A549 (cell line): Measurements from ENCODE around the gene MEAF6. TPM values are rescaled to one million over a fixed set of nuclear protein-coding genes. Genes with fewer than 3 reads are reported as not detected.

Experiments
- ATAC-seq, 2 experiments: fragments of 200-7000 bp in 1 of 2; fragments of >200 bp in 1 of 2; cut with Nextera tagmentation in 1 of 2; cut with Tn5 transposase in 1 of 2; 3 replicates each; pipeline versions ENCODE4 v1.8.0 to v1.9.1; 2018 to 2020; ENCODE audit warnings: mild to moderate bottlenecking in 1 of 2, moderate library complexity in 1 of 2
- CTCF ChIA-PET: fragments of 300-600 bp; sonication (Branson Sonifier 250); formaldehyde crosslinking; extraction: SDS; loops from one replicate; lab custom pipeline; 2021; ENCODE audit warnings: antibody characterized with exemption, inconsistent platforms; lab: Yijun Ruan, JAX
- POLR2A ChIA-PET: fragments of 350-600 bp; formaldehyde crosslinking; extraction: SDS; loops from one replicate; lab custom pipeline; 2021; ENCODE audit warnings: antibody characterized with exemption, inconsistent platforms; lab: Yijun Ruan, JAX
- DNase-seq, 2 experiments: peaks; one replicate each; pipeline versions ENCODE4 v3.0.0 to v3.0.0-alpha.2; 2011 to 2016; ENCODE audit warnings: low read depth in 1 of 2, low spot score in 1 of 2
- FAIRE-seq: peaks from 2 replicates; lab custom pipeline; 2011; peaks lifted over from hg19 to GRCh38; lab: Jason Lieb, UNC
- H3K27ac ChIP-seq, 2 experiments: fragments of >200 bp; sonication (Bioruptor Twin); formaldehyde crosslinking; 3 replicates each; pipeline ENCODE4 v1.5.1; 2016 to 2017
- H3K4me1 ChIP-seq: fragments of >200 bp; sonication (Bioruptor Twin); formaldehyde crosslinking; 3 replicates; pipeline ENCODE4 v1.6.1; 2016
- H3K4me2 ChIP-seq: fragments of >200 bp; sonication (Bioruptor Twin); formaldehyde crosslinking; 3 replicates; pipeline ENCODE4 v1.6.1; 2016
- H3K4me3 ChIP-seq: fragments of >200 bp; sonication (Bioruptor Twin); formaldehyde crosslinking; 3 replicates; pipeline ENCODE4 v1.5.1; 2016
- H3K9me3 ChIP-seq: fragments of >200 bp; sonication (Bioruptor Twin); formaldehyde crosslinking; 3 replicates; pipeline ENCODE4 v1.6.1; 2016
- ATOH8 ChIP-seq: fragments of 250-450 bp; sonication (Bioruptor Pico); IDR thresholded peaks from 2 replicates; pipeline ENCODE4 v1.5.0; 2020; ENCODE audit warnings: low read depth, mild to moderate bottlenecking, moderate library complexity
- BHLHE40 ChIP-seq: IDR thresholded peaks from 2 replicates; pipeline ENCODE4 v1.6.1; 2012; ENCODE audit warnings: low read depth, low read length, inconsistent platforms
- CBX8 ChIP-seq: fragments of 200-600 bp; sonication (generic); IDR thresholded peaks from 2 replicates; pipeline ENCODE4 v1.6.1; 2016
- CEBPB ChIP-seq, 2 experiments: fragments of >200 bp in 1 of 2; sonication (Bioruptor Twin) in 1 of 2; formaldehyde crosslinking in 1 of 2; IDR thresholded peaks; 2 replicates each; pipeline ENCODE4 v1.6.1; 2012 to 2016
- CHD2 ChIP-seq: fragments of 150-350 bp; IDR thresholded peaks from 2 replicates; pipeline ENCODE4 v1.6.1; 2014; ENCODE audit warnings: low read length; ENCODE audit not compliant: partially characterized antibody
- CHD4 ChIP-seq: fragments of 200-600 bp; sonication (generic); IDR thresholded peaks from 2 replicates; pipeline ENCODE4 v1.6.1; 2016; ENCODE audit warnings: antibody characterized with exemption, mild to moderate bottlenecking, borderline replicate concordance
- E2F6 ChIP-seq: IDR thresholded peaks from 2 replicates; pipeline ENCODE4 v1.6.1; 2012; ENCODE audit warnings: low read depth, borderline replicate concordance
- EHF ChIP-seq: fragments of 250-450 bp; sonication (Bioruptor Pico); IDR thresholded peaks from 2 replicates; pipeline ENCODE4 v1.5.0; 2020; ENCODE audit warnings: mild to moderate bottlenecking
- EHMT2 ChIP-seq: fragments of 200-600 bp; sonication (generic); IDR thresholded peaks from 2 replicates; pipeline ENCODE4 v1.6.1; 2016; ENCODE audit warnings: antibody characterized with exemption, low read depth, mild to moderate bottlenecking, moderate library complexity
- ESRRA ChIP-seq: fragments of 150-350 bp; IDR thresholded peaks from 2 replicates; pipeline ENCODE4 v1.6.1; 2014; ENCODE audit warnings: mild to moderate bottlenecking, low read length, borderline replicate concordance
- GATA3 ChIP-seq: IDR thresholded peaks from 2 replicates; pipeline ENCODE4 v1.6.1; 2012; ENCODE audit warnings: borderline replicate concordance
- HDAC2 ChIP-seq: fragments of 200-600 bp; sonication (generic); IDR thresholded peaks from 2 replicates; pipeline ENCODE4 v1.6.1; 2016
- HES2 ChIP-seq: fragments of >200 bp; sonication (Bioruptor Twin); formaldehyde crosslinking; IDR thresholded peaks from 2 replicates; pipeline ENCODE4 v1.6.1; 2016
- HMGXB4 ChIP-seq: fragments of 250-450 bp; sonication (Bioruptor Pico); IDR thresholded peaks from 2 replicates; pipeline ENCODE4 v1.5.0; 2021; ENCODE audit warnings: mild to moderate bottlenecking, moderate library complexity, borderline replicate concordance
- JUN ChIP-seq, 2 experiments: fragments of >200 bp; sonication (Bioruptor Twin); formaldehyde crosslinking; IDR thresholded peaks; 2 replicates in 1 of 2; 3 replicates in 1 of 2; pipeline ENCODE4 v1.6.1; 2016 to 2017
- JUNB ChIP-seq: fragments of >200 bp; sonication (Bioruptor Twin); formaldehyde crosslinking; IDR thresholded peaks from 2 replicates; pipeline ENCODE4 v1.6.1; 2016
- KDM5A ChIP-seq: fragments of 200-600 bp; sonication (generic); IDR thresholded peaks from 2 replicates; pipeline ENCODE4 v1.6.1; 2016; ENCODE audit warnings: antibody characterized with exemption, mild to moderate bottlenecking
- MAX ChIP-seq: IDR thresholded peaks from 2 replicates; pipeline ENCODE4 v1.6.1; 2012
- MYC ChIP-seq: IDR thresholded peaks from 2 replicates; pipeline ENCODE4 v1.6.1; 2012; ENCODE audit warnings: mild to moderate bottlenecking, inconsistent platforms, low read length, improper control_type of control experiment, borderline replicate concordance
- NPAS2 ChIP-seq: fragments of 250-450 bp; sonication (Bioruptor Pico); IDR thresholded peaks from 2 replicates; pipeline ENCODE4 v1.8.0; 2022; ENCODE audit warnings: mild to moderate bottlenecking, moderate library complexity, borderline replicate concordance
- NR3C1 ChIP-seq: fragments of >200 bp; sonication (Bioruptor Twin); formaldehyde crosslinking; IDR thresholded peaks from 3 replicates; pipeline ENCODE4 v1.6.1; 2017
- PHF8 ChIP-seq: fragments of 200-600 bp; sonication (generic); IDR thresholded peaks from 2 replicates; pipeline ENCODE4 v1.6.1; 2016; ENCODE audit warnings: low read depth, mild to moderate bottlenecking, antibody characterized with exemption, moderate library complexity, borderline replicate concordance
- POLR2A ChIP-seq: IDR thresholded peaks from 2 replicates; pipeline ENCODE4 v1.6.1; 2012; ENCODE audit warnings: mild to moderate bottlenecking, low read length
- RCOR1 ChIP-seq: fragments of 150-350 bp; IDR thresholded peaks from 2 replicates; pipeline ENCODE4 v1.6.1; 2014; ENCODE audit warnings: antibody characterized with exemption, low read length, low read depth
- SMC3 ChIP-seq: fragments of >200 bp; sonication (Bioruptor Twin); formaldehyde crosslinking; IDR thresholded peaks from 3 replicates; pipeline ENCODE4 v1.6.1; 2018; ENCODE audit warnings: inconsistent platforms
- TP53 ChIP-seq: fragments of 250-450 bp; sonication (Bioruptor Pico); IDR thresholded peaks from 2 replicates; pipeline ENCODE4 v1.5.0; 2021; ENCODE audit warnings: mild to moderate bottlenecking, moderate library complexity
- USF2 ChIP-seq: fragments of 450-650 bp; IDR thresholded peaks from 2 replicates; pipeline ENCODE4 v1.6.1; 2014; ENCODE audit warnings: antibody characterized with exemption
- ZC3H11A ChIP-seq: fragments of 450-650 bp; IDR thresholded peaks from 2 replicates; pipeline ENCODE4 v1.6.1; 2014; ENCODE audit warnings: antibody characterized with exemption, mild to moderate bottlenecking
- ZFP36 ChIP-seq: fragments of 450-650 bp; IDR thresholded peaks from 2 replicates; pipeline ENCODE4 v1.6.1; 2014; ENCODE audit warnings: borderline replicate concordance; ENCODE audit not compliant: partially characterized antibody
- WGBS: methylation state at CpG from one replicate; pipeline ENCODE4 v1.1.6; 2017; ENCODE audit errors: missing lambda C conversion rate; 5-methylcytosine and 5-hydroxymethylcytosine counted together
- polyA plus RNA-seq, 4 experiments: library from polyadenylated mRNA; depleted of rRNA in 3 of 4; stranded (reverse); fragments of >200 nt; fragmentation: RNase III in 1 of 4; extraction: RNeasy Plus Mini Kit Qiagen cat#74134 plus additional on column Dnase treatment in 1 of 4; gene quantifications; 2 replicates in 3 of 4; 3 replicates in 1 of 4; pipeline ENCODE4 v1.2.3, GENCODE V29; 2011 to 2017

Gene MEAF6
- polyA plus RNA-seq, 2 of the 4 experiments (the other 2 are of a cell fraction) = 39.4 to 45.4 TPM

- peak; percentile 89 to 92 for DNase-seq
- peak; percentile 84 to 94 for ATAC-seq
- CTCF ChIA-PET = interaction anchor here (1.1 to 2.6 kb wide), 4 partner anchors 8 to 128 kb away, joined by 3 to 11 read pairs (median 4); partner anchors contain the start of gene MEAF6
- Histone ChIP-seq H3K9me3 (0 out of 3 replicates have a peak, but pooled peaks cover 7% of the 10 kb centered on the region), H3K4me3 (peak within 1 kb of the TSS; percentile 100), H3K4me2 (peak within 1 kb of the TSS; percentile 94), H3K27ac (peak within 1 kb of the TSS; percentile 87 to 91), H3K4me1 (peaks cover 16% of the 10 kb centered on the region; the same call in 2 of the 3 replicates)
- POLR2A ChIA-PET = interaction anchor here (0.5 to 1.0 kb wide), 3 partner anchors 39 to 302 kb away, joined by 3 to 4 read pairs (median 4); partner anchors contain the start of gene MEAF6
- TF ChIP-seq EHMT2 = no peak
- no peak for TF ChIP-seq JUNB
- no peak for TF ChIP-seq CHD2
- TF ChIP-seq KDM5A = 0 out of 2 replicates have a peak, but pooled peaks have one; percentile 63
- TF ChIP-seq MAX = peak; percentile 73
- TF ChIP-seq BHLHE40 = peak; percentile 56; the same call in 1 of the 2 replicates
- no peak for TF ChIP-seq HES2
- no peak for TF ChIP-seq SMC3
- TF ChIP-seq ATOH8 (CRISPR knock-in tag) = no peak
- no peak for TF ChIP-seq EHF (CRISPR knock-in tag)
- no peak for TF ChIP-seq ZFP36
- no peak for TF ChIP-seq NR3C1
- TF ChIP-seq POLR2A = peak; percentile 12; the same call in 1 of the 2 replicates
- peak; percentile 61; the same call in 1 of the 2 replicates for TF ChIP-seq E2F6
- TF ChIP-seq HMGXB4 (CRISPR knock-in tag) = no peak
- TF ChIP-seq JUN (IDR thresholded peaks at IDR 0.05) = peak in 1 of 2 experiments; percentile 77; a peak in 3 of 5 replicates
- no peak for TF ChIP-seq GATA3
- no peak for TF ChIP-seq ZC3H11A
- TF ChIP-seq USF2 = peak; percentile 85
- peak; percentile 63; the same call in 1 of the 2 replicates for TF ChIP-seq PHF8
- FAIRE-seq = no peak
- 18% methylated on average over 36 of the region's 54 CpGs for WGBS
These were observed 39.6 kb upstream of the MEAF6 start, which contains the start of gene SNIP1 for GRCh38 chr1:37553927-37554808. SNIP1 (minus strand) TSS chr1:37554293; CDS start chr1:37554229, 64 bp downstream.

DNA sequence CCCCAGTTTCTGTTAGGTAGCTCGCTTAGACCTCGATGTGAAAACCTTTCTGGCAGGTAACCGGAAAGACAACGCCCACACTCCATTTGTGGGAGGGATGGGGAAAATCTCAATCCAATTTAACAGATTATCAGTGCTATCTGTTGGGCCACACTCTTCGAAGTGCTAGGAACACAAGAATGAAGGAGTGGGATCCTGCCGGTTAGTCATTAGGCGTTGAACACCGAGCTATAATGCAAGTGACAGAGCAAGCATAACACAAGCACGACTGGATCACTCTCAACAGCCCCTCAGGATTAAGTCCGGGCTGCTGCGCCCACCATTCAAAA lies 39.0 kb upstream of the MEAF6 start:
- FAIRE-seq (no peak), ATAC-seq (peak; percentile 21 to 30; a peak in 3 of 6 replicates), DNase-seq (no peak)
- H3K4me2 ChIP-seq = peak overlapping the region; percentile 94
- H3K27ac ChIP-seq = peak overlapping the region; percentile 87 to 91
- peak overlapping the region; percentile 100 for H3K4me3 ChIP-seq
- WGBS = 6% methylated on average over 9 of the region's 11 CpGs
- 0 out of 3 replicates have a peak, but pooled peaks cover 7% of the 10 kb centered on the region for H3K9me3 ChIP-seq
- H3K4me1 ChIP-seq = peaks cover 16% of the 10 kb centered on the region; the same call in 2 of the 3 replicates
- ChIA-PET POLR2A (interaction anchor here (1.0 kb wide), 2 partner anchors 39 to 137 kb away, joined by 4 read pairs; partner anchors contain the start of gene MEAF6), CTCF (interaction anchor here (1.2 to 2.6 kb wide), 2 partner anchors 9 to 39 kb away, joined by 3 to 11 read pairs; partner anchors contain the start of gene MEAF6)
- TF ChIP-seq E2F6 (no peak), HDAC2 (no peak), MYC (no peak), CBX8 (no peak), RCOR1 (no peak), TP53 (CRISPR knock-in tag) (no peak), ESRRA (no peak), BHLHE40 (no peak), CHD4 (no peak), SMC3 (no peak), CEBPB (IDR thresholded peaks at IDR 0.05) (no peak), NPAS2 (CRISPR knock-in tag) (no peak)
